Measurements from ENCODE around the gene TMEM258.

DNA sequence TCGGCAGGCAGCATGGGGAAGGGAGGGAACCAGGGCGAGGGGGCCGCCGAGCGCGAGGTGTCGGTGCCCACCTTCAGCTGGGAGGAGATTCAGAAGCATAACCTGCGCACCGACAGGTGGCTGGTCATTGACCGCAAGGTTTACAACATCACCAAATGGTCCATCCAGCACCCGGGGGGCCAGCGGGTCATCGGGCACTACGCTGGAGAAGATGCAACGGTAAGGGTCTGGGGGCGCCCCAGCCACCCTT, 35.9 kb upstream of the TMEM258 start:
- TF ChIP-seq POLR2AphosphoS5 (IDR thresholded peaks at IDR 0.05; ENCODE audit: borderline replicate concordance, low read depth, low read length): no peak
- TF ChIP-seq FOXP2 (optimal IDR thresholded peaks at IDR 0.05; ENCODE audit: control extremely low read depth, extremely low read length, insufficient read depth): no peak

All from SK-N-MC (cell line).